Bronchial epithelial cell (primary cell): ENCODE measurements around the gene GAS7. TPM values are rescaled to one million over a fixed set of nuclear protein-coding genes. Genes with fewer than 3 reads are reported as not detected.

Source experiments
- DNase-seq: peaks from one replicate; pipeline ENCODE4 v3.0.0-alpha.2; 2010; ENCODE audit warnings: low read depth
- FAIRE-seq: peaks from 2 replicates; lab custom pipeline; 2011; peaks lifted over from hg19 to GRCh38; lab: Jason Lieb, UNC
- H3K27me3 ChIP-seq: 2 replicates; pipeline ENCODE4 v1.5.1; 2011; ENCODE audit warnings: low read length; ENCODE audit not compliant: control insufficient read depth, insufficient read depth
- H3K36me3 ChIP-seq: 2 replicates; pipeline ENCODE4 v1.5.1; 2011; ENCODE audit warnings: low read length; ENCODE audit not compliant: control insufficient read depth, insufficient read depth
- H3K4me3 ChIP-seq: 2 replicates; pipeline ENCODE4 v1.5.1; 2011; ENCODE audit warnings: mild to moderate bottlenecking, low read depth, low read length, control low read depth
- CTCF ChIP-seq: IDR thresholded peaks from 2 replicates; pipeline ENCODE4 v1.5.1; 2011; ENCODE audit warnings: mild to moderate bottlenecking, moderate library complexity, low read length, control low read depth, inconsistent platforms; ENCODE audit not compliant: insufficient read depth, severe bottlenecking
- total RNA-seq: library from RNA; depleted of rRNA; stranded (reverse); fragments of >200 nt; gene quantifications from 2 replicates; pipeline ENCODE4 v1.2.1, GENCODE V29; 2014

GAS7 gene
- total RNA-seq, 1 donor from 2014 or later = 1.1 TPM

DNA sequence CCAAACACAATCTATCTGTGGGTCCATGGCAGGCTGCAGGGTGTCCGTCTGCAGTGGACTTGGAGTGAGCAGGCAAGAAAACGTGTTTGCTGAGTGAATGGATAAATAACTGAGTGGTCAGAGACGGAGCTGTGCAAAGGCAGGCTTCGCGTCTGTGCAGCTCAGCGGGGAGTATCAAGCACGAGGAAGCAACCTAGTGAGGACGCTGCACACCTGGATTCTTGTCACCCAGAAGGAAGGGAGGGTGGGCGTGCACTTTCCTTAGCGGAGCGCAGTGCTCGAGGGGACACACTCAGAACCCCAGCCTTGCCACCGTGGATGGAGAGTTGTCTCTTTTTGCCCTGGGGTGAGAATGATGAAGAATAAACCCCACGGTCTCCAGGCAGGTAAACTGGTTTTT, 291.8 kb downstream of the GAS7 start:
- Histone ChIP-seq H3K36me3 (no peaks in the 10 kb centered on the region), H3K4me3 (no peak overlapping the region), H3K27me3 (no peaks in the 10 kb centered on the region)
- TF ChIP-seq CTCF = no peak
- no peak for FAIRE-seq
- no peak for DNase-seq

DNA sequence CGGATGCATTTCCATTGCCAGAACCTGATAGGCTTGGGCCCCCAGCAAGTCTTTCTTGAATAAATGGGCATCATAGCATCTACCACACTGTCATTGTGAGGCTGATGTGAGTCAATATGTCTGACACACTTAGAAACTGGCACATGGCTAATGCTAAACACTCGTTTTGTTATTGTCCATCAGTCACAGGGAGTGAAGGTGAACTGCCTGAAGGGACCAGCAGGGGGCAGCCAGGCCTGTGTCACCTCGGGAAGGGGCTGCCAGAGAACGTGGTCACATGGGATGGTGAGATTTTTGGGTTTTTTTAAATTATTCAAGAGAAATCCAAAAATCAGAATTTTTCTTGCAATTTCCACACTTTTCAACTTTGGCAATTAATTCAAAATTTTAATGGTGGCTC, 292.5 kb downstream of the GAS7 start:
- Histone ChIP-seq H3K27me3 (no peaks in the 10 kb centered on the region), H3K4me3 (no peak overlapping the region), H3K36me3 (no peaks in the 10 kb centered on the region)
- DNase-seq = no peak
- FAIRE-seq = no peak
- TF ChIP-seq CTCF = no peak

DNA sequence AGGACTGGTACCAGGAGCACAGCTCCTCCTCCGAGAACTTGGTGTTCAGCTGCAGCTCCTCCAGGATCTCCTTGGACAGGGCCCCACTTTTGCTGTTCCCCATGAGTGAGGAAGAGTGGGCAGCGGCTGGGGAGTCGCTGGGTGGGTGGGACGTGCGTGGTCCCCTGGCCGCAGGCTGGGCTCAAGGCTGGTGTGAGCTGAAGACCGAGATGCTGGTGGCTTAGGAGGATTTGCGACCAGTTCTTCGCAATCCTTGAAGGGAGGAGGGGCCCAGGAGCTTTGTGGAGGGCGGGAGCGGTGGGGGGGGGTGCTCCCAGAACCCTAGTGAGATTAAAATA, 293.4 kb downstream of the GAS7 start, which contains the start of gene RCVRN:
Gene RCVRN (minus strand): TSS at position 194 of the 338 bp plus-strand sequence. CDS start 91 bp downstream, at position 103.
- DNase-seq (no peak), FAIRE-seq (no peak)
- no peaks in the 10 kb centered on the region for H3K27me3 ChIP-seq
- no peak within 1 kb of the TSS for H3K4me3 ChIP-seq
- TF ChIP-seq CTCF = no peak
- H3K36me3 ChIP-seq = no peaks in the 10 kb centered on the region

DNA sequence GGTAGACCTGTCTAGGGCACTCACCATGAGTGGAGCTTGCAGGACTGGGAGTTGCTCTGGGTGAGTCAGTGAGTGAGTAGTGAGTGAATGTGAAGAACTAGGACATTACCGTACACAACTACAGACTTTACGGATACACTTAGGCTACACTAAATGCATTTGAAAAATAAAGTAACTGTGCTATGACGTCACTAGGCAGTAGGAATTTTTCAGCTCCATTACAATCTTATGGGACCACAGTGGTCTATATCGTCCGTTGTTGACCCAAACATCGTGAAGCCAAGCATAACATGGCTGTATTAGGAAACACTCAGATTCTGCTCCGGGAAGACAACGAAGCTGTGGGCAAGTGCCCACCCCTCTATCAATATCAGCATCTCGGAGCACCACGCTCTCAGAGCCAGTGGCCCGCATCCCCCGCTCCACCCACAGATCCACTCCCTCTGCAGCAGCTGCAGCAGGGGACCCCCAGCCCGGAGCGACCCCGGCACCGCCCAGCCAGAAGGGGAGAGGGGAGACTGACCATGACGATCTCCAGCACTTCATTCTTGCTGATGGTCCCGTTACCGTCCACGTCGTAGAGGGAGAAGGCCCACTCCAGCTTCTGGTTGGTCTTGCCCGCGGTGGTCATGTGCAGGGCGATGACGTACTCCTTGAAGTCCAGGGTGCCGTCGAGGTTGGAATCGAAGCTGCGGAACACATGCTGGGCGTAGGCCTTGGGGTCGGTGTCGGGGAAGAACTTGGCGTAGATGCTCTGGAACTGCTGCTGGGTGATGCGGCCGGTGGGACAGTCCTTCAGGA, 293.9 kb downstream of the GAS7 start:
- DNase-seq (no peak), FAIRE-seq (no peak)
- TF ChIP-seq CTCF = no peak
- Histone ChIP-seq H3K4me3 (no peak overlapping the region), H3K27me3 (no peaks in the 10 kb centered on the region), H3K36me3 (no peaks in the 10 kb centered on the region)

DNA sequence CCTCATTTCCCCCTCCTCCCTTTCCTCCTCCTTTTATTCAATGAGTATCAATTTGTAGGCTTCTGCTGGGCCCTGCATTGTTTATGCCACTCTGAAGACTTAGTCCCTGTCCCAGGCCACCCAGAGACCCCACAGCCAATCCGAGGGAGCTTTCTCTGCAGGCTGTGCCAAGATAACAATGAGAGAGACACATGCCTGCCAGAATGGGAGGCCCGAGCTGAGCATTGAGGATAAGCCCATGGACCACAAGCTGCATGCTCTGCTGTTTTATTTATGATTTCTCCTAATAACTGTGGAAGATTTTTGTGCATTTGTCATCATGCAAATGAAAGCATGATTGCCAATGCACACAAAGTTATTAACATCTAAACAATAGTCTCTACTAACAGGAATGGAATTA, 296.3 kb downstream of the GAS7 start:
- Histone ChIP-seq H3K27me3 (no peaks in the 10 kb centered on the region), H3K4me3 (no peak overlapping the region), H3K36me3 (no peaks in the 10 kb centered on the region)
- DNase-seq (no peak), FAIRE-seq (no peak)
- no peak for TF ChIP-seq CTCF

DNA sequence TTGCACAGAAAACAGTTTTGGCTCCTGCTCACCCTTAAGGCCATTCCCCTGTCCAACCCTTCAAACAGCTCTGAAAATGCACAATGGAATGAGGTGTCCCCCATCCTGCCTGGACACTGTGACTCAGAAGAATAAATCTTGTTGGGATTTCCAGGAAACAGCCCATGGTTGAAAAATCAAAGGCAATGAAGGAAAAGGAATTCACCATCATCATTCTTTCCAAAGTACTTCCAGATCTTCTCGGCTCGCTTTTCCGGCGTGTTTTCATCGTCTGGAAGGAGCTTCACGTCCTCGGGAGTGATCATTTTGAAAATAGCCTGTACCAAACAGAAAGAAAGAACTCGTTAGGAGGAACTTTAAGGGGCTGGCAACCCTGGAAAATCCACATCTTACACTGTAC, 297.6 kb downstream of the GAS7 start:
- no peaks in the 10 kb centered on the region for H3K36me3 ChIP-seq
- H3K27me3 ChIP-seq = no peaks in the 10 kb centered on the region
- H3K4me3 ChIP-seq = no peak overlapping the region
- FAIRE-seq (no peak), DNase-seq (peak; percentile 8)
- TF ChIP-seq CTCF = no peak
